ENCODE measurements around the gene TAF1B.

GRCh38 chr2:9971105-9971818 is 128.0 kb downstream of the TAF1B start:
- TF ChIP-seq, protein P1, sequence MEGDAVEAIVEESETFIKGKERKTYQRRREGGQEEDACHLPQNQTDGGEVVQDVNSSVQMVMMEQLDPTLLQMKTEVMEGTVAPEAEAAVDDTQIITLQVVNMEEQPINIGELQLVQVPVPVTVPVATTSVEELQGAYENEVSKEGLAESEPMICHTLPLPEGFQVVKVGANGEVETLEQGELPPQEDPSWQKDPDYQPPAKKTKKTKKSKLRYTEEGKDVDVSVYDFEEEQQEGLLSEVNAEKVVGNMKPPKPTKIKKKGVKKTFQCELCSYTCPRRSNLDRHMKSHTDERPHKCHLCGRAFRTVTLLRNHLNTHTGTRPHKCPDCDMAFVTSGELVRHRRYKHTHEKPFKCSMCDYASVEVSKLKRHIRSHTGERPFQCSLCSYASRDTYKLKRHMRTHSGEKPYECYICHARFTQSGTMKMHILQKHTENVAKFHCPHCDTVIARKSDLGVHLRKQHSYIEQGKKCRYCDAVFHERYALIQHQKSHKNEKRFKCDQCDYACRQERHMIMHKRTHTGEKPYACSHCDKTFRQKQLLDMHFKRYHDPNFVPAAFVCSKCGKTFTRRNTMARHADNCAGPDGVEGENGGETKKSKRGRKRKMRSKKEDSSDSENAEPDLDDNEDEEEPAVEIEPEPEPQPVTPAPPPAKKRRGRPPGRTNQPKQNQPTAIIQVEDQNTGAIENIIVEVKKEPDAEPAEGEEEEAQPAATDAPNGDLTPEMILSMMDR (IDR thresholded peaks at IDR 0.05): no peak
- TF ChIP-seq EP300 (IDR thresholded peaks at IDR 0.05) (no peak), POLR2A (IDR thresholded peaks at IDR 0.05) (no peak)
